ENCODE data around the gene NUTM1.
"Not testable (repeated sequence)": the region's sequence is repeated elsewhere in the genome, so short reads cannot be mapped to it uniquely, and the experiment has no call there.

- not testable (repeated sequence) for TF ChIP-seq ZNF16 (tag by site-specific recombination; IDR thresholded peaks at IDR 0.05; ENCODE audit: low read depth); TCF7L2 (IDR thresholded peaks at IDR 0.05; ENCODE audit: borderline replicate concordance, low read depth, low read length); ZFP37 (tag by site-specific recombination; IDR thresholded peaks at IDR 0.05)
- TF ChIP-seq, protein P1, sequence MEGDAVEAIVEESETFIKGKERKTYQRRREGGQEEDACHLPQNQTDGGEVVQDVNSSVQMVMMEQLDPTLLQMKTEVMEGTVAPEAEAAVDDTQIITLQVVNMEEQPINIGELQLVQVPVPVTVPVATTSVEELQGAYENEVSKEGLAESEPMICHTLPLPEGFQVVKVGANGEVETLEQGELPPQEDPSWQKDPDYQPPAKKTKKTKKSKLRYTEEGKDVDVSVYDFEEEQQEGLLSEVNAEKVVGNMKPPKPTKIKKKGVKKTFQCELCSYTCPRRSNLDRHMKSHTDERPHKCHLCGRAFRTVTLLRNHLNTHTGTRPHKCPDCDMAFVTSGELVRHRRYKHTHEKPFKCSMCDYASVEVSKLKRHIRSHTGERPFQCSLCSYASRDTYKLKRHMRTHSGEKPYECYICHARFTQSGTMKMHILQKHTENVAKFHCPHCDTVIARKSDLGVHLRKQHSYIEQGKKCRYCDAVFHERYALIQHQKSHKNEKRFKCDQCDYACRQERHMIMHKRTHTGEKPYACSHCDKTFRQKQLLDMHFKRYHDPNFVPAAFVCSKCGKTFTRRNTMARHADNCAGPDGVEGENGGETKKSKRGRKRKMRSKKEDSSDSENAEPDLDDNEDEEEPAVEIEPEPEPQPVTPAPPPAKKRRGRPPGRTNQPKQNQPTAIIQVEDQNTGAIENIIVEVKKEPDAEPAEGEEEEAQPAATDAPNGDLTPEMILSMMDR (tag by site-specific recombination; IDR thresholded peaks at IDR 0.05): not testable (repeated sequence)
These were observed 54.6 kb downstream of the NUTM1 start for GRCh38 chr15:34397637-34398259.
